Colonic mucosa (tissue), 4 donors: ENCODE measurements around the gene PHF12. TPM values are rescaled to one million over a fixed set of nuclear protein-coding genes. Genes with fewer than 3 reads are reported as not detected.

Experiments used
- DNase-seq: peaks from one replicate; pipeline ENCODE4 v3.0.0-alpha.2; 2020
- H3K27ac ChIP-seq: fragments of 200-600 bp; one replicate; pipeline ENCODE4 v1.8.0; 2021
- H3K27me3 ChIP-seq: fragments of 200-600 bp; one replicate; pipeline ENCODE4 v1.8.0; 2021
- H3K36me3 ChIP-seq: fragments of 200-600 bp; one replicate; pipeline ENCODE4 v1.8.0; 2021
- H3K4me1 ChIP-seq: fragments of 200-600 bp; one replicate; pipeline ENCODE4 v1.8.0; 2021; ENCODE audit warnings: mild to moderate bottlenecking
- H3K4me3 ChIP-seq: fragments of 200-600 bp; one replicate; pipeline ENCODE4 v1.8.0; 2021
- H3K9ac ChIP-seq, 2 donors: one replicate each; pipeline ENCODE4 v1.7.0; 2013; ENCODE audit warnings: control low read depth in 2 of 2, low read depth in 2 of 2, low read length in 2 of 2
- H3K9me3 ChIP-seq: fragments of 200-600 bp; one replicate; pipeline ENCODE4 v1.8.0; 2021
- CTCF ChIP-seq: fragments of 200-600 bp; IDR thresholded peaks from one replicate; pipeline ENCODE4 v1.8.0; 2022; ENCODE audit warnings: antibody characterized with exemption, mild to moderate bottlenecking
- intact Hi-C: fragments of 100-400 bp; cut with DNase I; formaldehyde crosslinking; loops from one replicate; pipeline ENCODE4 v1.14.1; 2022
- total RNA-seq, 2 donors: library from RNA; stranded (reverse); fragmentation: NEBNext Ultra II Directional in 1 of 2; extraction: Animal tissue kit (Norgen Biotek cat#: 25700) in 1 of 2; gene quantifications; one replicate each; pipeline ENCODE4 v1.2.1, GENCODE V29; 2021
- donor health status: healthy.
- donor health status: DM: no; HTN: no; CAD: no.
- donor health status: DM: no; HTN: no; CAD: no.

Gene PHF12
- total RNA-seq, 2 donors from 2014 or later = 37.7 to 42.2 TPM

- Histone ChIP-seq H3K27ac (no peak overlapping the region), H3K4me1 (no peaks in the 10 kb centered on the region), H3K27me3 (no peaks in the 10 kb centered on the region), H3K4me3 (no peak overlapping the region), H3K36me3 (peaks cover 9% of the 10 kb centered on the region), H3K9ac (no peak overlapping the region), H3K9me3 (no peaks in the 10 kb centered on the region)
- no peak for DNase-seq
- intact Hi-C loops = no loop called here
- no peak for TF ChIP-seq CTCF
Measured at GRCh38 chr17:28885951-28886350, 65.4 kb downstream of the PHF12 start.

GRCh38 chr17:28885363-28885762, 66.0 kb downstream of the PHF12 start:
- Histone ChIP-seq H3K9ac (no peak overlapping the region), H3K36me3 (peaks cover 14% of the 10 kb centered on the region), H3K4me3 (no peak overlapping the region), H3K27ac (no peak overlapping the region), H3K9me3 (no peaks in the 10 kb centered on the region), H3K4me1 (no peaks in the 10 kb centered on the region), H3K27me3 (no peaks in the 10 kb centered on the region)
- intact Hi-C loops = no loop called here
- DNase-seq = no peak
- no peak for TF ChIP-seq CTCF

GRCh38 chr17:28883967-28884702, 67.2 kb downstream of the PHF12 start:
- Histone ChIP-seq H3K4me3 (no peak overlapping the region), H3K4me1 (no peaks in the 10 kb centered on the region), H3K9me3 (no peaks in the 10 kb centered on the region), H3K36me3 (peaks cover 17% of the 10 kb centered on the region), H3K27me3 (no peaks in the 10 kb centered on the region), H3K27ac (no peak overlapping the region), H3K9ac (no peak overlapping the region)
- intact Hi-C loops = loop anchor here (5.0 kb wide), 1 partner anchor 202 kb away; no protein-coding TSS in a partner anchor
- no peak for DNase-seq
- TF ChIP-seq CTCF = no peak

- no peak overlapping the region for H3K9ac ChIP-seq
- H3K27ac ChIP-seq = no peak overlapping the region
- H3K36me3 ChIP-seq = peaks cover 17% of the 10 kb centered on the region
- H3K4me3 ChIP-seq = no peak overlapping the region
- H3K9me3 ChIP-seq = no peaks in the 10 kb centered on the region
- no peaks in the 10 kb centered on the region for H3K27me3 ChIP-seq
- no peaks in the 10 kb centered on the region for H3K4me1 ChIP-seq
- intact Hi-C loops = loop anchor here (5.0 kb wide), 1 partner anchor 200 kb away; no protein-coding TSS in a partner anchor
- no peak for TF ChIP-seq CTCF
- no peak for DNase-seq
Measured at GRCh38 chr17:28882154-28882895, 69.0 kb downstream of the PHF12 start.

GRCh38 chr17:28881533-28882056, 69.7 kb downstream of the PHF12 start:
- TF ChIP-seq CTCF = no peak
- Histone ChIP-seq H3K4me3 (no peak overlapping the region), H3K9me3 (no peaks in the 10 kb centered on the region), H3K27me3 (no peaks in the 10 kb centered on the region), H3K27ac (no peak overlapping the region), H3K36me3 (peaks cover 17% of the 10 kb centered on the region), H3K9ac (no peak overlapping the region), H3K4me1 (no peaks in the 10 kb centered on the region)
- intact Hi-C loops = loop anchor here (5.0 kb wide), 1 partner anchor 199 kb away; no protein-coding TSS in a partner anchor
- DNase-seq = no peak
